GM23338 (cell line): ENCODE data around the gene PCGF3. TPM values are rescaled to one million over a fixed set of nuclear protein-coding genes. Genes with fewer than 3 reads are reported as not detected.

Source experiments
- ATAC-seq: fragments of 200-7000 bp; cut with Tn5 transposase; 3 replicates; pipeline ENCODE4 v1.9.1; 2020
- DNase-seq: peaks from one replicate; pipeline ENCODE4 v3.0.0-alpha.2; 2015; ENCODE audit warnings: low spot score
- H2AFZ ChIP-seq: fragments of 200-600 bp; sonication (generic); 2 replicates; pipeline ENCODE4 v1.8.0; 2016; ENCODE audit warnings: antibody characterized with exemption, mild to moderate bottlenecking, moderate library complexity
- H3F3A ChIP-seq: fragments of 200-600 bp; sonication (generic); replicated peaks from 2 replicates; pipeline ENCODE4 v1.8.0; 2017; ENCODE audit warnings: antibody characterized with exemption, mixed run types, low read depth
- H3K27ac ChIP-seq: fragments of 200-600 bp; sonication (generic); 2 replicates; pipeline ENCODE4 v1.6.1; 2016; ENCODE audit warnings: low read depth
- H3K27me3 ChIP-seq: fragments of 200-600 bp; sonication (generic); 2 replicates; pipeline ENCODE4 v1.8.0; 2016; ENCODE audit warnings: mild to moderate bottlenecking, mixed run types, moderate library complexity; ENCODE audit not compliant: insufficient read depth
- H3K36me3 ChIP-seq: fragments of 200-600 bp; sonication (generic); 2 replicates; pipeline ENCODE4 v1.8.0; 2016; ENCODE audit warnings: mild to moderate bottlenecking; ENCODE audit not compliant: insufficient read depth
- H3K4me1 ChIP-seq: fragments of 200-600 bp; sonication (generic); 2 replicates; pipeline ENCODE4 v1.8.0; 2016; ENCODE audit warnings: mild to moderate bottlenecking, moderate library complexity; ENCODE audit not compliant: insufficient read depth
- H3K4me2 ChIP-seq: fragments of 200-600 bp; sonication (generic); 2 replicates; pipeline ENCODE4 v1.7.1; 2017; ENCODE audit warnings: mixed run types
- H3K4me3 ChIP-seq: fragments of 200-600 bp; sonication (generic); 2 replicates; pipeline ENCODE4 v1.6.1; 2016; ENCODE audit warnings: mixed run types
- H3K79me2 ChIP-seq: fragments of 200-600 bp; sonication (generic); replicated peaks from 2 replicates; pipeline ENCODE4 v1.8.0; 2017; ENCODE audit warnings: mild to moderate bottlenecking; ENCODE audit not compliant: insufficient read depth
- H3K9me2 ChIP-seq: fragments of 200-600 bp; sonication (generic); 2 replicates; pipeline ENCODE4 v1.8.0; 2017; ENCODE audit not compliant: insufficient read depth
- H4K20me1 ChIP-seq: fragments of 200-600 bp; sonication (generic); replicated peaks from 2 replicates; pipeline ENCODE4 v1.8.0; 2017; ENCODE audit warnings: mild to moderate bottlenecking; ENCODE audit not compliant: insufficient read depth
- H3K27ac Mint-ChIP-seq: 2 replicates; pipeline ENCODE4 v1.8.0; 2020; ENCODE audit warnings: inconsistent platforms, mild to moderate bottlenecking, moderate library complexity, mixed read lengths
- H3K27me3 Mint-ChIP-seq: 3 replicates; pipeline ENCODE4 v1.8.0; 2022; ENCODE audit warnings: low read depth, mild to moderate bottlenecking, moderate library complexity, mixed read lengths, inconsistent platforms; ENCODE audit not compliant: insufficient read depth, poor library complexity
- H3K36me3 Mint-ChIP-seq: 3 replicates; pipeline ENCODE4 v1.8.0; 2021; ENCODE audit warnings: low read depth, mild to moderate bottlenecking, inconsistent platforms, moderate library complexity, mixed read lengths
- H3K4me1 Mint-ChIP-seq: 3 replicates; pipeline ENCODE4 v1.8.0; 2020; ENCODE audit warnings: mild to moderate bottlenecking, inconsistent platforms, mixed read lengths
- H3K4me3 Mint-ChIP-seq: 3 replicates; pipeline ENCODE4 v1.8.0; 2021; ENCODE audit warnings: moderate library complexity, mild to moderate bottlenecking, inconsistent platforms, mixed read lengths
- H3K9me3 Mint-ChIP-seq: 3 replicates; pipeline ENCODE4 v1.8.0; 2020; ENCODE audit warnings: moderate library complexity, mild to moderate bottlenecking, inconsistent platforms, mixed read lengths
- CREB1 ChIP-seq: fragments of 250-450 bp; sonication (Bioruptor Pico); IDR thresholded peaks from 2 replicates; pipeline ENCODE4 v1.5.0; 2020; ENCODE audit warnings: low read depth, mild to moderate bottlenecking, moderate library complexity
- EZH2phosphoT487 ChIP-seq: fragments of 200-600 bp; sonication (generic); IDR thresholded peaks from one replicate; pipeline ENCODE4 v1.8.1; 2018; ENCODE audit warnings: antibody characterized with exemption; ENCODE audit not compliant: unreplicated experiment
- JUNB ChIP-seq: IDR thresholded peaks from one replicate; pipeline ENCODE4 v1.6.1; 2016; ENCODE audit warnings: antibody characterized with exemption; ENCODE audit not compliant: unreplicated experiment
- NANOG ChIP-seq: IDR thresholded peaks from 2 replicates; pipeline ENCODE4 v1.6.1; 2016; ENCODE audit warnings: antibody characterized with exemption, borderline replicate concordance
- STAT1 ChIP-seq: IDR thresholded peaks from one replicate; pipeline ENCODE4 v1.6.1; 2016; ENCODE audit warnings: antibody characterized with exemption; ENCODE audit not compliant: unreplicated experiment
- ZNF114 ChIP-seq: fragments of 250-450 bp; sonication (Bioruptor Pico); IDR thresholded peaks from 2 replicates; pipeline ENCODE4 v1.5.0; 2020; ENCODE audit warnings: mild to moderate bottlenecking, moderate library complexity
- polyA plus RNA-seq: library from polyadenylated mRNA; unstranded; fragments of >200 nt; fragmentation: Nextera tagmentation; extraction: Ambion mirVana; gene quantifications from 2 replicates; pipeline ENCODE4 v1.2.1, GENCODE V29; 2016
- total RNA-seq: library from RNA; depleted of rRNA; stranded (reverse); fragments of >200 nt; shearing (Covaris generic); gene quantifications from 2 replicates; pipeline ENCODE4 v1.2.3, GENCODE V29; 2014
- TF ChIP-seq, protein P1 (sequence below), 2 experiments: fragments of 200-600 bp in 1 of 2; sonication (generic) in 1 of 2; conservative IDR thresholded peaks; 2 replicates each; pipeline versions ENCODE4 v1.5.1 to v1.6.1; 2016 to 2017; ENCODE audit warnings: antibody characterized with exemption in 2 of 2, low read depth in 2 of 2, mild to moderate bottlenecking in 2 of 2, moderate library complexity in 1 of 2
- TF ChIP-seq, protein P2 (sequence below): IDR thresholded peaks from one replicate; pipeline ENCODE4 v1.6.1; 2018; ENCODE audit warnings: antibody characterized with exemption; ENCODE audit not compliant: unreplicated experiment
- TF ChIP-seq, protein P3 (sequence below): fragments of 250-450 bp; sonication (Bioruptor Pico); IDR thresholded peaks from 2 replicates; pipeline ENCODE4 v1.5.0; 2020; ENCODE audit warnings: mild to moderate bottlenecking, moderate library complexity

The PCGF3 gene
- total and polyA plus RNA-seq, 2 experiments from 2014 or later = 33.1 to 49.0 TPM

- Histone ChIP-seq H3K27ac (no peak overlapping the region), H3K4me1 (no peaks in the 10 kb centered on the region), H3F3A (no peaks in the 10 kb centered on the region), H3K36me3 (0 out of 2 replicates have a peak, but pooled peaks cover 3% of the 10 kb centered on the region), H3K79me2 (peaks cover 70% of the 10 kb centered on the region), H2AFZ (no peak overlapping the region), H3K27me3 (no peaks in the 10 kb centered on the region), H3K4me2 (no peak overlapping the region), H3K4me3 (no peak overlapping the region), H4K20me1 (peaks cover 41% of the 10 kb centered on the region), H3K9me2 (no peaks in the 10 kb centered on the region)
- Mint-ChIP-seq H3K36me3 (peaks cover 29% of the 10 kb centered on the region), H3K4me1 (no peaks in the 10 kb centered on the region; the same call in 2 of the 3 replicates), H3K9me3 (no peaks in the 10 kb centered on the region), H3K27ac (no peak overlapping the region), H3K4me3 (no peak overlapping the region), H3K27me3 (peaks cover 3% of the 10 kb centered on the region)
- DNase-seq (no peak), ATAC-seq (peak; percentile 64)
- TF ChIP-seq, protein P1, sequence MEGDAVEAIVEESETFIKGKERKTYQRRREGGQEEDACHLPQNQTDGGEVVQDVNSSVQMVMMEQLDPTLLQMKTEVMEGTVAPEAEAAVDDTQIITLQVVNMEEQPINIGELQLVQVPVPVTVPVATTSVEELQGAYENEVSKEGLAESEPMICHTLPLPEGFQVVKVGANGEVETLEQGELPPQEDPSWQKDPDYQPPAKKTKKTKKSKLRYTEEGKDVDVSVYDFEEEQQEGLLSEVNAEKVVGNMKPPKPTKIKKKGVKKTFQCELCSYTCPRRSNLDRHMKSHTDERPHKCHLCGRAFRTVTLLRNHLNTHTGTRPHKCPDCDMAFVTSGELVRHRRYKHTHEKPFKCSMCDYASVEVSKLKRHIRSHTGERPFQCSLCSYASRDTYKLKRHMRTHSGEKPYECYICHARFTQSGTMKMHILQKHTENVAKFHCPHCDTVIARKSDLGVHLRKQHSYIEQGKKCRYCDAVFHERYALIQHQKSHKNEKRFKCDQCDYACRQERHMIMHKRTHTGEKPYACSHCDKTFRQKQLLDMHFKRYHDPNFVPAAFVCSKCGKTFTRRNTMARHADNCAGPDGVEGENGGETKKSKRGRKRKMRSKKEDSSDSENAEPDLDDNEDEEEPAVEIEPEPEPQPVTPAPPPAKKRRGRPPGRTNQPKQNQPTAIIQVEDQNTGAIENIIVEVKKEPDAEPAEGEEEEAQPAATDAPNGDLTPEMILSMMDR (conservative IDR thresholded peaks at IDR 0.05; ENCODE audit: low read depth in 2 of 2) = peak in 1 of 2 experiments; percentile 25; a peak in 1 of 4 replicates
- no peak for TF ChIP-seq STAT1
These were observed 8.5 kb downstream of the PCGF3 start for GRCh38 chr4:714087-714486.

DNA sequence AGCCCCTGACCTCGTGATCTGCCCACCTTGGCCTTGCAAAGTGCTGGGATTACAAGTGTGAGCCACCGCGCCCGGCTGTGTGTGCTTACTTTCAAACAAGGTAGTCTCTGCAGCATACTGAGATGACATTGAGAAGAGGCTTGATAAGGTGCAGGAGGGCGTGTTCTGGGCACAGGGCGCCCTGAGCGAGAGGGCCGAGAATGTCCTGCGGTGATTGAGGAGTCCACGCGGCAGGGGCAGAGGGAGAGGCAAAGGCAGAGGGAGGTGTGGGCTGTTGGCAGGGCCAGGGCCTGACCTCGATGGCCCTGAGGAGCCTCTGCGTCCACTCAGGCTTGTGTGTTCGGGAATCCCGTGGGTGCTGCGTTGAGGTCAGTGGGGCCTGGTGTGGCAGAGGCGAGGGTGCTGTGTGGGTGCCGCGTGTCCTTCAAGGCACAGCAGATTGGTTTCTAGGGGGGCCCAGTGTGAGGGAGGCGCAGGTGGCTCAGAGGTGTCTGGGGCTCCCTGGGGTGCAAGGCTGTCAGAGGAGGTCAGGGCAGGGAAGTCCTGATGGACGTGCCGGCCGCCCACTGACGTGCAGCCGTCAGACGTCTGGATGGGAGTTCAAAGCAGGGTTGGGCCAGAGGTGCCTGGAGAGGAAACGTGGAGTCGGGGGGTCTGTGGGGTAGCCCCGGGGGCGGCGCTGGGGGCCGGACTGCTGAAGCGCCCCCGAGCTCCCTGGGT is 12.1 kb downstream of the PCGF3 start:
- H3K27me3 Mint-ChIP-seq = peaks cover 8% of the 10 kb centered on the region
- no peak overlapping the region for H3K4me3 Mint-ChIP-seq
- Histone ChIP-seq H4K20me1 (peaks cover 22% of the 10 kb centered on the region), H3K79me2 (peaks cover 59% of the 10 kb centered on the region), H2AFZ (no peak overlapping the region), H3F3A (no peaks in the 10 kb centered on the region), H3K36me3 (no peaks in the 10 kb centered on the region), H3K27me3 (no peaks in the 10 kb centered on the region), H3K4me1 (no peaks in the 10 kb centered on the region), H3K9me2 (no peaks in the 10 kb centered on the region), H3K4me2 (no peak overlapping the region), H3K4me3 (no peak overlapping the region), H3K27ac (no peak overlapping the region)
- no peaks in the 10 kb centered on the region; the same call in 2 of the 3 replicates for H3K4me1 Mint-ChIP-seq
- ATAC-seq (no peak), DNase-seq (no peak)
- peak overlapping the region; percentile 74; the same call in 1 of the 2 replicates for H3K27ac Mint-ChIP-seq
- H3K9me3 Mint-ChIP-seq = no peaks in the 10 kb centered on the region; the same call in 2 of the 3 replicates
- H3K36me3 Mint-ChIP-seq = peaks cover 31% of the 10 kb centered on the region
- TF ChIP-seq EZH2phosphoT487 (no peak), ZNF114 (no peak), NANOG (no peak), CREB1 (no peak), JUNB (no peak)
- TF ChIP-seq, protein P2, sequence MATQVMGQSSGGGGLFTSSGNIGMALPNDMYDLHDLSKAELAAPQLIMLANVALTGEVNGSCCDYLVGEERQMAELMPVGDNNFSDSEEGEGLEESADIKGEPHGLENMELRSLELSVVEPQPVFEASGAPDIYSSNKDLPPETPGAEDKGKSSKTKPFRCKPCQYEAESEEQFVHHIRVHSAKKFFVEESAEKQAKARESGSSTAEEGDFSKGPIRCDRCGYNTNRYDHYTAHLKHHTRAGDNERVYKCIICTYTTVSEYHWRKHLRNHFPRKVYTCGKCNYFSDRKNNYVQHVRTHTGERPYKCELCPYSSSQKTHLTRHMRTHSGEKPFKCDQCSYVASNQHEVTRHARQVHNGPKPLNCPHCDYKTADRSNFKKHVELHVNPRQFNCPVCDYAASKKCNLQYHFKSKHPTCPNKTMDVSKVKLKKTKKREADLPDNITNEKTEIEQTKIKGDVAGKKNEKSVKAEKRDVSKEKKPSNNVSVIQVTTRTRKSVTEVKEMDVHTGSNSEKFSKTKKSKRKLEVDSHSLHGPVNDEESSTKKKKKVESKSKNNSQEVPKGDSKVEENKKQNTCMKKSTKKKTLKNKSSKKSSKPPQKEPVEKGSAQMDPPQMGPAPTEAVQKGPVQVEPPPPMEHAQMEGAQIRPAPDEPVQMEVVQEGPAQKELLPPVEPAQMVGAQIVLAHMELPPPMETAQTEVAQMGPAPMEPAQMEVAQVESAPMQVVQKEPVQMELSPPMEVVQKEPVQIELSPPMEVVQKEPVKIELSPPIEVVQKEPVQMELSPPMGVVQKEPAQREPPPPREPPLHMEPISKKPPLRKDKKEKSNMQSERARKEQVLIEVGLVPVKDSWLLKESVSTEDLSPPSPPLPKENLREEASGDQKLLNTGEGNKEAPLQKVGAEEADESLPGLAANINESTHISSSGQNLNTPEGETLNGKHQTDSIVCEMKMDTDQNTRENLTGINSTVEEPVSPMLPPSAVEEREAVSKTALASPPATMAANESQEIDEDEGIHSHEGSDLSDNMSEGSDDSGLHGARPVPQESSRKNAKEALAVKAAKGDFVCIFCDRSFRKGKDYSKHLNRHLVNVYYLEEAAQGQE = no peak
- TF ChIP-seq, protein P3, sequence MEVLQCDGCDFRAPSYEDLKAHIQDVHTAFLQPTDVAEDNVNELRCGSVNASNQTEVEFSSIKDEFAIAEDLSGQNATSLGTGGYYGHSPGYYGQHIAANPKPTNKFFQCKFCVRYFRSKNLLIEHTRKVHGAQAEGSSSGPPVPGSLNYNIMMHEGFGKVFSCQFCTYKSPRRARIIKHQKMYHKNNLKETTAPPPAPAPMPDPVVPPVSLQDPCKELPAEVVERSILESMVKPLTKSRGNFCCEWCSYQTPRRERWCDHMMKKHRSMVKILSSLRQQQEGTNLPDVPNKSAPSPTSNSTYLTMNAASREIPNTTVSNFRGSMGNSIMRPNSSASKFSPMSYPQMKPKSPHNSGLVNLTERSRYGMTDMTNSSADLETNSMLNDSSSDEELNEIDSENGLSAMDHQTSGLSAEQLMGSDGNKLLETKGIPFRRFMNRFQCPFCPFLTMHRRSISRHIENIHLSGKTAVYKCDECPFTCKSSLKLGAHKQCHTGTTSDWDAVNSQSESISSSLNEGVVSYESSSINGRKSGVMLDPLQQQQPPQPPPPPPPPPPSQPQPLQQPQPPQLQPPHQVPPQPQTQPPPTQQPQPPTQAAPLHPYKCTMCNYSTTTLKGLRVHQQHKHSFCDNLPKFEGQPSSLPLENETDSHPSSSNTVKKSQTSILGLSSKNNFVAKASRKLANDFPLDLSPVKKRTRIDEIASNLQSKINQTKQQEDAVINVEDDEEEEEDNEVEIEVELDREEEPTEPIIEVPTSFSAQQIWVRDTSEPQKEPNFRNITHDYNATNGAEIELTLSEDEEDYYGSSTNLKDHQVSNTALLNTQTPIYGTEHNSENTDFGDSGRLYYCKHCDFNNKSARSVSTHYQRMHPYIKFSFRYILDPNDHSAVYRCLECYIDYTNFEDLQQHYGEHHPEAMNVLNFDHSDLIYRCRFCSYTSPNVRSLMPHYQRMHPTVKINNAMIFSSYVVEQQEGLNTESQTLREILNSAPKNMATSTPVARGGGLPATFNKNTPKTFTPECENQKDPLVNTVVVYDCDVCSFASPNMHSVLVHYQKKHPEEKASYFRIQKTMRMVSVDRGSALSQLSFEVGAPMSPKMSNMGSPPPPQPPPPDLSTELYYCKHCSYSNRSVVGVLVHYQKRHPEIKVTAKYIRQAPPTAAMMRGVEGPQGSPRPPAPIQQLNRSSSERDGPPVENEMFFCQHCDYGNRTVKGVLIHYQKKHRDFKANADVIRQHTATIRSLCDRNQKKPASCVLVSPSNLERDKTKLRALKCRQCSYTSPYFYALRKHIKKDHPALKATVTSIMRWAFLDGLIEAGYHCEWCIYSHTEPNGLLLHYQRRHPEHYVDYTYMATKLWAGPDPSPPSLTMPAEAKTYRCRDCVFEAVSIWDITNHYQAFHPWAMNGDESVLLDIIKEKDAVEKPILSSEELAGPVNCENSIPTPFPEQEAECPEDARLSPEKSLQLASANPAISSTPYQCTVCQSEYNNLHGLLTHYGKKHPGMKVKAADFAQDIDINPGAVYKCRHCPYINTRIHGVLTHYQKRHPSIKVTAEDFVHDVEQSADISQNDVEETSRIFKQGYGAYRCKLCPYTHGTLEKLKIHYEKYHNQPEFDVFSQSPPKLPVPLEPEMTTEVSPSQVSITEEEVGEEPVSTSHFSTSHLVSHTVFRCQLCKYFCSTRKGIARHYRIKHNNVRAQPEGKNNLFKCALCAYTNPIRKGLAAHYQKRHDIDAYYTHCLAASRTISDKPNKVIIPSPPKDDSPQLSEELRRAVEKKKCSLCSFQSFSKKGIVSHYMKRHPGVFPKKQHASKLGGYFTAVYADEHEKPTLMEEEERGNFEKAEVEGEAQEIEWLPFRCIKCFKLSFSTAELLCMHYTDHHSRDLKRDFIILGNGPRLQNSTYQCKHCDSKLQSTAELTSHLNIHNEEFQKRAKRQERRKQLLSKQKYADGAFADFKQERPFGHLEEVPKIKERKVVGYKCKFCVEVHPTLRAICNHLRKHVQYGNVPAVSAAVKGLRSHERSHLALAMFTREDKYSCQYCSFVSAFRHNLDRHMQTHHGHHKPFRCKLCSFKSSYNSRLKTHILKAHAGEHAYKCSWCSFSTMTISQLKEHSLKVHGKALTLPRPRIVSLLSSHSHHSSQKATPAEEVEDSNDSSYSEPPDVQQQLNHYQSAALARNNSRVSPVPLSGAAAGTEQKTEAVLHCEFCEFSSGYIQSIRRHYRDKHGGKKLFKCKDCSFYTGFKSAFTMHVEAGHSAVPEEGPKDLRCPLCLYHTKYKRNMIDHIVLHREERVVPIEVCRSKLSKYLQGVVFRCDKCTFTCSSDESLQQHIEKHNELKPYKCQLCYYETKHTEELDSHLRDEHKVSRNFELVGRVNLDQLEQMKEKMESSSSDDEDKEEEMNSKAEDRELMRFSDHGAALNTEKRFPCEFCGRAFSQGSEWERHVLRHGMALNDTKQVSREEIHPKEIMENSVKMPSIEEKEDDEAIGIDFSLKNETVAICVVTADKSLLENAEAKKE (CRISPR knock-in tag) = no peak
